Esophagus mucosa (tissue), 1 donor: ENCODE results near the gene GLCCI1. TPM values are rescaled to one million over a fixed set of nuclear protein-coding genes. Genes with fewer than 3 reads are reported as not detected.
"Not testable (repeated sequence)": the region's sequence is repeated elsewhere in the genome, so short reads cannot be mapped to it uniquely, and the experiment has no call there.

Experiments used
- ATAC-seq: fragments of 200-7000 bp; cut with Tn5 transposase; one replicate; pipeline ENCODE4 v1.9.1; 2020
- total RNA-seq: library from RNA; stranded (reverse); gene quantifications from one replicate; pipeline ENCODE4 v1.2.4, GENCODE V29; 2023
- donor health status: DM: yes; HTN: yes; CAD: no.

Gene GLCCI1
- total RNA-seq, 1 donor from 2014 or later = 2.7 TPM

GRCh38 chr7:7990441-7990761 lies 21.8 kb downstream of the GLCCI1 start:
- no peak for ATAC-seq

DNA sequence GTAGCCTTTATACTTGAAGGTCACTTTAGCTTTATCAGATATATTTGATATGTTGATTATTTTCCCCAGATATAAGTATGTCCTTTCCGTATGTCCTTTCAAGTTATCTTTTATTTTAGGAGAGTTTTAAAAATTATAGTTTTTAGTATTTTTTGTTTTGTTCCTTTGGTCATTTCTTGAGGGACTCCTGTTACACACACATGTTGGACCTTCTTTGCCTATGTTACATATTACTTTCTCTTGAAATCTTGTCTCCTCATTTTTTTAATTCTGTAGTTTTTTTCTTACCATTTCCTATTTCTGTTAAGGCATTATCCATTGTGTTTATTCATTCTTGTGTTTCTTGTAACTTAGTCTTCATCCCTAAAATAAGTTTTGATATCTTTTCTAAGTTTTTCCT lies 23.9 kb downstream of the GLCCI1 start:
- no peak for ATAC-seq

DNA sequence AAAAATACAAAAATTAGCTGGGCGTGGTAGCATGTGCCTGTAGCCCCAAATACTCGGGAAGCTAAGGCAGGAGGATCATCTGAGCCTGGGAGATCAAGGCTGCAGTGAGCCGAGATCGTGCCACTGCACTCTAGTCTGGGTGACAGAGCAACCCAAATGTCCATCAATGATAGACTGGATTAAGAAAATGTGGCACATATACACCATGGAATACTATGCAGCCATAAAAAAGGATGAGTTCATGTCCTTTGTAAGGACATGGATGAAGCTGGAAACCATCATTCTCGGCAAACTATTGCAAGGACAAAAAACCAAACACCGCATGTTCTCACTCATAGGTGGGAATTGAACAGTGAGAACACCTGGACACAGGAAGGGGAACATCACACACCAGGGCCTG lies 26.8 kb downstream of the GLCCI1 start:
- not testable (repeated sequence) for ATAC-seq

- no peak for ATAC-seq
Measured at GRCh38 chr7:7996568-7996967, 28.0 kb downstream of the GLCCI1 start.

DNA sequence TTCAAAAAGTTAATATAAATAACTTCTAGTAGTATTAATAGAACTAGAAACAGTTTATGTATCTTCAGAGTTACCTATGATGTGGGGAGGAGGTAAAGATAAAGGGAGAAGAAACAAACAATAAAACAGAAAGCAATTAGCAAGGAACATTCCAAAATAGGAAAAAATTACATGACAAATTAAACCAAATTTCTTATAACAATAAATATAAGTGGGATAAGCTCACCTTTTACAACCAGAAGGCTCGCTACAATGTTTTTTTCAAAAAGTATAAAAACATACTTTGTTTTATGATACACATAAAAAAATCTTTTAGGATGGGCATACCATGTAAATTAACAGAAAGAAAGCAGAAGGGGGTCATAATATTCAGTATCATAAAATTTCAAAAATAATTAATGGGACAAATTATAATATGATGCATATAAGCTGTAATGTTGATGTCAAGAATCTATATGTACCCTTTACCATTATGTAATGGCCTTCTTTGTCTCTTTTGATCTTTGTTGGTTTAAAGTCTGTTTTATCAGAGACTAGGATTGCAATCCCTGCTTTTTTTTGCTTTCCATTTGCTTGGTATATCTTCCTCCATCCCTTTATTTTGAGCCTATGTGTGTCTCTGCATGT lies 31.8 kb downstream of the GLCCI1 start:
- no peak for ATAC-seq

DNA sequence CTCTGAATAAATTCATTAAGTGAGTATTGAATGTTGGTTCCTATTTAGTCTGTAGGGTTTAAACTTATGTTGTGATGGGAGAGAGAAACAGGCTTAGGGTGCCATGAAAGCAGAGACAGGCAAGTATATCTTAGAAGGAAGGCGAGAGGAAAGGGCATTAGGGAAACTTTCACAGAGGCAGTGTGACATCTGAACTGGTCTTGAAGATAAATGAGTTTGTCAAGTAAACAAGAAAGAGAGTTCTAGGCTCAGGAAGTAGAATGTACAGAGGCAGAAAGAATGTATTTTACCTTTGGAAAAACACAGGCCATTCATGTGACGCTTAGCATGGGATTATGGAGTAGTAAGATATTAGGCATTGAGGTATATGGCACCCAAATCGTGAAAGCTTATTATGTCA lies 34.5 kb downstream of the GLCCI1 start:
- no peak for ATAC-seq

DNA sequence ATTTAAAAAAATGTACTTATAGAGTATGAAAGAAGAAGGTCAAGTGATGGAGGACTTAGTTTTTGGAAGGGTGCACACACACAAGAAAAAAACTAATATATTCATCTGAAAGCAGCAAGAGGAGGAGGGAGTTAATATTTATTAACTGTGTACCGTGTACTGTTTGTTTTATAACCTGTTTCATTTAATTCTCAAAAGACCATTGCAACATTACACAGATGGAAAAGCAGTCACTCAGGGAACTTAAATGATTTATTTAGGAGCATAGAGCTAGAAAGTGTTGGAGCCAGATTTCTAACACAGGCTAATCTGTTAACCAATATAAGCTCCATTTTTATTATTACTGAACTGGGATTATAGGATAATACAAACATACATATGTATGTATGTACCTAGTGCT lies 36.7 kb downstream of the GLCCI1 start:
- no peak for ATAC-seq

GRCh38 chr7:8014399-8014798 lies 45.8 kb downstream of the GLCCI1 start:
- no peak for ATAC-seq

DNA sequence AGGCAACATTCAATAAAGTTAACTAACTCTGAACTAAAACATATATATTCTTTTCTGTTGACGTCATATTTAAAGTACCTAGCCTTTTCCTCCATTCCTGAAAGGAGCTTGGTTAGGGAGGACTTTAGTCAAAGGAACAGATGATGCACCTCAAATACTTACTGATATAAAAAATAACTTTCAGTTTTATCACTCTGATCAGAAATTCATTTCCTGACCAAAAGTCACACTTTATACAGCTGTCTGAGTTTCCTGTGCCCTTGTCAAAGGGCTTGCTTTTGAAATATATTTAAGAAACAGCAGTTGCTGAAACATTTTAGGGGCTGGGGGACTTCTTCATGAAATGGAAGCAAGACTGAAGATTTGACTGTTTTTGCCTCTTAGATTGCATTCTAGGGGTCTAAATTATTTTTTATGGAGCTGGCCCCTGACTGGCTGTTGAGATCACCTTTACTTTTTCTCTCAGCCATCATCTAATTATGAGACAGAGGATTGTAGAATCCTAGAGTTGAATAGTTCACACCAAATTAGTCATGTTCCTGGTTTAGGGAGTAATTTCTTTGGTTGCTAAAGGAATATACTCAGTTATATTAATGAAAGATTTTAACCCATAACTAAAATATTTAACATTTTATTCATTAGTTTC lies 46.6 kb downstream of the GLCCI1 start:
- ATAC-seq = no peak

GRCh38 chr7:8015746-8016120 lies 47.1 kb downstream of the GLCCI1 start:
- ATAC-seq = no peak

GRCh38 chr7:8017423-8017822 lies 48.8 kb downstream of the GLCCI1 start:
- no peak for ATAC-seq

DNA sequence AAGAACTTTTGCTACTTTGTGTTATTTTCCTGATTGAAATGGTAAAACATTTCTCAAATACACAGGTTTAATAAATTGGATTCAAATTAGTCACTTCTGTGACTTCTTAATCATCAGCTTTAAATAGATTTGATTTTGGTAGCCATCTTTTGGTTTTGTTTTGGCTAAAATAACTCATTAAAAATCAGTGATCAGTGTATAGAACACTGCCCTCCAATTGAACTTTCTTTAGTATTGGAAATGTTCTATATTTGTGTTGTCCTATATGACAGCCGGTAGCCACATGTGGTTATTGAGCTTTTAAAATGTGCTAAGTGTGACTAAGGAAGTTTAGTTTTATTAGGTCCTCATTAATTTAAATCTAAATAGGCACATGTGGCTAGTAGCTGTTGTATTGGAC lies 50.4 kb downstream of the GLCCI1 start:
- ATAC-seq = no peak

- no peak for ATAC-seq
Measured at GRCh38 chr7:8022628-8023027, 54.0 kb downstream of the GLCCI1 start.

- ATAC-seq = no peak
Measured at GRCh38 chr7:8035192-8035591, 66.6 kb downstream of the GLCCI1 start.

GRCh38 chr7:8035647-8036518 lies 67.3 kb downstream of the GLCCI1 start:
- peak; percentile 81 for ATAC-seq

DNA sequence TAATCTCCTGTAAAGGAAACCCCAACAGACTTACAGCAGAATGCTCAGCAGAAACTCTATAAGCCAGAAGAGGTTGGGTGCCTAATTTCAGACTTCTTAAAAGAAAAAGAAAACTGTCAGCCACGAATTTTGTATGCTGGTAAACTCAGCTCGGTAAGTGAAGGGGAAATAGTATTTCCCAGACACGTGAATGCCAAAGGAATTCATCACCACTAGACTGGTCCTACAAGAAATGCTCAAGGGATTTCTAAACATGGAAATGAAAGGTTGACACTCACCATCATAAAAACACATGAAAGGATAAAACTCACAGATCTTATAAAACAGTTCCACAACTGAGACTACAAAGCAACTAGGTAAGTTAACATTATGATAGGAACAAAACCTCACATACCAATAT lies 68.6 kb downstream of the GLCCI1 start:
- ATAC-seq = no peak

DNA sequence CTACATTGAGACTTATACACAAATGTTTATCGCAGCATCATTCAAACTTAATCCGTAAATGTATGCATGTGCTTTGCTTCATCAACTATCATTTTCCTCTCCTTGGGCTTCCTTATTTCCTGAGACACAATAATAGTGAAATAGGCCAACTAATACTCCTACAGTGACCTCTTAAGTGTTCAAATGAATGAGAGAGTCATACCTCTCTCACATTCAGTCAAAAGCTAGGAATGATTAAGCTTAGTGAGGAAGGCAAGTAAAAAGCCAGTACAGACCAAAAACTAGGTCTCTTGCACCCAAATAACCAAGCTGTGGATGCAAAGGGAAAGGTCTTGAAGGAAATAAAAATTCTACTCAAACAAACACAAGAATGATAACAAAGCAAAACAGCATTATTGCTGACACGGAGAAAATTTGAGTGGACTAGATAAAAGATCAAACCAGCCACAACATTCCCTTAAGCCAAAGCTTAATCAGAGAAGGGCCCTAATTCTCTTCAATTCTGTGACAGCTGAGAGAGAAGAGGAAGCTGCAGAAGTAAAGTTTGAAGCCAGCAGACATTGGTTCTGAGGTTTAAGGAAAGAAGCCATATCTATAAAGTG lies 72.3 kb downstream of the GLCCI1 start:
- no peak for ATAC-seq

- ATAC-seq = no peak
Measured at GRCh38 chr7:8042796-8043535, 74.4 kb downstream of the GLCCI1 start.

DNA sequence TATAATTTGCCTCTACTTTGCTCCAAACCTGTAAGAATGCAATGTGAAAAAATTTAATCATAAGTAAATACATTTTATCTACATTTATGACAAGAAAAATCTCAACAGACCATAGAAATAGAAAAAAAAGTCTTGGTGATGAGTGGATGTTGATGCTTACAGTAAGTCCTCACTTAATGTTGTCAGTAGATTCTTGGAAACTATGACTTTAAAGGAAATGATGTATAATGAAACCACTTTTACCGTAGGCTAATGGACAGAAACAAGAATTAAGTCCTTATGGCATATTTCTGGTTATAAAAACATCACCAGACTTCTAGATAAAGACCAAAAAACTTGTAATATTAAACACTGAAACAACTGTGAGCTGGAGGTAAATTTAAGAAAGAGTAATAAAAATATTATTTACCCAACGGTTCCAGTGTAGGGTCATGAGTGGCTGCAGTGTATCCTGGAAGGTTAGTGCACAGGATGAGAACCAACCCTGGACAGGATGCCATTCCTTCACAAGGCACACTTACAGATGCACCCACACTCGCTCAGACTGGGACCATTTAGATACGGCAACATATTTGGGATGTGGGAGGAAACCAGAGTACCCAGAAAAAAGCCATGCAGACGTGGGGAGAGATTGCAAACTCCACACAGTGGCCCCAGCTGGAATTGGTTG lies 76.3 kb downstream of the GLCCI1 start:
- ATAC-seq = no peak

- ATAC-seq = not testable (repeated sequence)
Measured at GRCh38 chr7:8048067-8048466, 79.5 kb downstream of the GLCCI1 start.

DNA sequence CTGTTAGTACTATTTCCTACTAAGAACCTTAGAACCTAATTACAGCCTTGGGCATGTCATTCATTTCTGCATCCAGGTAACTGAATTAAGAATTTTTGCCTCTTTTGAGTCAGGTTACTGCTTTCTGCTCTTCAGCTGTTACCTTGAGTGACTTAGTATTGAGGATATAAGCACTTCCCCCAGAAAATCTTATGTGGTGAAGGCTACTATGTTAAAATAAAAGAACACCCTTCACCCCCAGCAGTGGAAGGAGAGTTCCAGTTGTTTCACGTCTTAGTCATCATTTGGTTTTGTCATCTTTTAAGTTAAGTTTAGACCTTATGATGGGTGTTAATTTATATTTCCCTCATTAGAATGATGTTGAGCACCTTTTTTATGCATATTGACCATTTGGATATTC lies 82.8 kb downstream of the GLCCI1 start:
- ATAC-seq = no peak

- ATAC-seq = no peak
Measured at GRCh38 chr7:8051998-8052397, 83.4 kb downstream of the GLCCI1 start.
